ENCODE measurements around the gene MYOZ3.

MYOZ3 gene

DNA sequence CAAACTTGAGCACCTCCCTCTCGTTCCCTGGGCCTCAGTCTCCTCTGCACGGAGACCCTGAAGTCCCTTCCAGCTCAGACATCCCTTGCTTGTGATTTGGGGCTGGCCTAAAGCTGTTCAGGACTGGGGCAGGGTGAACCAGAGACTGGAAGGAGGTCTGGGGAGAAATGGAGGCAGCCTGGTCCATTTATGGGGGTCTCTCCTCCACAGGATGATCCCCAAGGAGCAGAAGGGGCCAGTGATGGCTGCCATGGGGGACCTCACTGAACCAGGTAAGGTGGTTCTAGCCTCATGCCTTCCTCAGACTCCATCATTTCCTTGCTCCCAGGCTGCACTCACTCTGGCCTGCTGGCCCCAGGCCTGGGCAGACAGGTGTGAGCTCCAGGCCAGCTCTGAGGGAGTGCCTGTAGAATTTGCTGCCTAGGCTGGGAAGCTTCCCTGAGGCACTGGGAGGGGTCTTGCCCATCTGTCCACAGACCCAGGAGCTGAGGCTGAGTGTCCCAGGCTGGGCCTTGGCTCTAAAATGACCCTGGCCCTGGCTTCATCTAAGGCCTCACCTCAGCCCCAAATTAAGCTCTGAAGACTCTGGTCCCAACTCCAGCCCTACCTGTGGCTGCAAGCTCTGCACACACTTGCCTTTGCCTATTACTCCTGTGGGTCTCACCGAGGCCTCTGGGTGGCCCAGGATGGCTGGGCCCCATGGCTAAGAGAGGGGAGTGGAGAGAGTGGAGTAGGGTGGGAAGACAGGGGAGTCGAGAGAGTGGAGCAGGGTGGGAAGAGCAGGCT lies 1.9 kb downstream of the MYOZ3 start:
- H3K27ac ChIP-seq, result no peak overlapping the region
- TF ChIP-seq, protein P1, sequence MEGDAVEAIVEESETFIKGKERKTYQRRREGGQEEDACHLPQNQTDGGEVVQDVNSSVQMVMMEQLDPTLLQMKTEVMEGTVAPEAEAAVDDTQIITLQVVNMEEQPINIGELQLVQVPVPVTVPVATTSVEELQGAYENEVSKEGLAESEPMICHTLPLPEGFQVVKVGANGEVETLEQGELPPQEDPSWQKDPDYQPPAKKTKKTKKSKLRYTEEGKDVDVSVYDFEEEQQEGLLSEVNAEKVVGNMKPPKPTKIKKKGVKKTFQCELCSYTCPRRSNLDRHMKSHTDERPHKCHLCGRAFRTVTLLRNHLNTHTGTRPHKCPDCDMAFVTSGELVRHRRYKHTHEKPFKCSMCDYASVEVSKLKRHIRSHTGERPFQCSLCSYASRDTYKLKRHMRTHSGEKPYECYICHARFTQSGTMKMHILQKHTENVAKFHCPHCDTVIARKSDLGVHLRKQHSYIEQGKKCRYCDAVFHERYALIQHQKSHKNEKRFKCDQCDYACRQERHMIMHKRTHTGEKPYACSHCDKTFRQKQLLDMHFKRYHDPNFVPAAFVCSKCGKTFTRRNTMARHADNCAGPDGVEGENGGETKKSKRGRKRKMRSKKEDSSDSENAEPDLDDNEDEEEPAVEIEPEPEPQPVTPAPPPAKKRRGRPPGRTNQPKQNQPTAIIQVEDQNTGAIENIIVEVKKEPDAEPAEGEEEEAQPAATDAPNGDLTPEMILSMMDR (IDR thresholded peaks at IDR 0.05), result no peak
- TF ChIP-seq ZFX (IDR thresholded peaks at IDR 0.05; ENCODE audit: borderline replicate concordance), result no peak

DNA sequence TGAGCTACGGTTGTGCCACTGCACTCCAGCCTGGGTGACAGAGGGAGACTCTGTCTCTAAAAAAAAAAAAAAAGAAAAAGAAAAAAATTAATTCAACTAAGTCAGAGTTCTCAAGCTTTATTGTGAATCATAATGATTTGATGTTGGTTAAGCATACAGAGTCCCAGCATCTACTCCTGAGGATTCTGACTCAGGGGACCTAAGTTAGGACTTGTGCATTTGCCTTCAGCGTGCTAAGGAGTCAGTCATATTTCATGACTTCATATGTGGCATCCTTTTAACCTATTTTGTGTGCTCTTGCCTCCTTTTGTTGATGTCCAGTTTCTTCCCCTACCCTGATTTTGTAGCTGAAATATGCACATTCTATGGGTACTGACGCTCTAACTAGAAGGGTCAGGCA lies 2.9 kb downstream of the MYOZ3 start:
- no peak for TF ChIP-seq ZFX (IDR thresholded peaks at IDR 0.05; ENCODE audit: borderline replicate concordance)
- TF ChIP-seq, protein P1 (IDR thresholded peaks at IDR 0.05), result no peak
- no peak overlapping the region for H3K27ac ChIP-seq

DNA sequence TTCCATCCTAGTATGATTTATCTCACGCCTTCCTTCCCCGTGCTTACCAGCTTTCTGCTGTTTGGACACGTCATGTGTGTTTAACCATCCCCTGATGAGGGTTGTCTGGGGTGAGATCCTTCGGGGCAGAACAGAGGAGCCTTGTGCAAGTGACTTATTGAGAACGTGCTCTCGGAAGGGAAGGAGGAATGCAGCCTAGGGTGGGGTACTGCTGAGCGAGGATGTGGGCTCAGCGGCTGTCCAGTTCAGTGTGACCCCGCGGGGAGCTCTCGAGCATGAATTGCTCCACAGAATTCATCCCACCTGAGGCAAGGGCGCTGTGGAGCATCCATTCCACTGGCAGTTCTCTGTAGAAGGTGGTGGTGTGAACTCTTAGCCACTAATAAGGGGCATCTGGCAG lies 4.0 kb downstream of the MYOZ3 start:
- H3K27ac ChIP-seq, result no peak overlapping the region
- TF ChIP-seq, protein P1 (IDR thresholded peaks at IDR 0.05), result no peak
- TF ChIP-seq ZFX (IDR thresholded peaks at IDR 0.05; ENCODE audit: borderline replicate concordance), result no peak

DNA sequence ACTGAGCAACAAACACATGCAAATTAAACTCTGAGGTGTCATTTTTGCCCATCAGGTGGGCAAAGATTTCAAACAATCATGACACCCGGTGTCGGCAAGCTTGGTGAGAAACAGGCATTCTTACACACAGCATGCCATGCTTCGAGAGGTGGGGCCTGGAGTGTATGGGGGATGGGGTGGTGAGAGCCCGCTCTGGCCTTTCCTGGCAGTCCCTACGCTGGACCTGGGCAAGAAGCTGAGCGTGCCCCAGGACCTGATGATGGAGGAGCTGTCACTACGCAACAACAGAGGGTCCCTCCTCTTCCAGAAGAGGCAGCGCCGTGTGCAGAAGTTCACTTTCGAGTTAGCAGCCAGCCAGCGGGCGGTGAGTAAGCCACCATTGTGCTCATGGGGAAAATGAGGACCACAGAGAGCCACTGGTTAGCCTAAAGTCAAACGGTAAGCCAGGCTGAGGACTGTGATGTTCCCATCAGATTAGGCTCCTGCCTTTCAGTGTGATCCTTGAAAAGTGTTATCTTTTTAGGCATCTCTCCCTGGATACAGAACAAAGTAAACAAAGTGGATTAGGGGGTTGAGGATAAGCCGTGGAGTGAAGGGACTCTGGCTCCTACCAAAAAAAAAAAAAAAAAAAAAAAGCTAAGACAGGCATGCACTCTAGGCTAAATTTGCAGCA lies 9.4 kb downstream of the MYOZ3 start:
- no peak overlapping the region for H3K27ac ChIP-seq
- TF ChIP-seq, protein P1 (IDR thresholded peaks at IDR 0.05), result no peak
- no peak for TF ChIP-seq ZFX (IDR thresholded peaks at IDR 0.05; ENCODE audit: borderline replicate concordance)

DNA sequence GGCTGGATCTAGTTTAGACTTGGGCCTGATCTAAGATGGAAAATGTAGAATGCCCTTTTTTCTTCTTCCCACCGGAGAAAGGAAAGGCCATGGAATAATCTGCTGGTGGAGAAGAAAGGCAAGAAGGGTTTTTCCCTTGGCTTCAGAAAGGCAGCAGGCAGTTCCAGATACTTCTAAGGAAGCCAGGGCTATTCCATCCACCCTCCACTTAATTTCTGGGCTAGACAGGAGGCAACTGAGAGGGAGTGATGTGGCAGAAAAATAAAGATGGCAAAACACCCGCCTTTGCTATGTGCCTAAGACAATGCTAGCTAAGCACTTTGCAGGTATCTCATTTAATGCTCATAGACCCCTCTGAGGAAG lies 9.9 kb downstream of the MYOZ3 start:
- H3K27ac ChIP-seq, result no peak overlapping the region
- no peak for TF ChIP-seq ZFX (IDR thresholded peaks at IDR 0.05; ENCODE audit: borderline replicate concordance)
- TF ChIP-seq, protein P1 (IDR thresholded peaks at IDR 0.05), result no peak

DNA sequence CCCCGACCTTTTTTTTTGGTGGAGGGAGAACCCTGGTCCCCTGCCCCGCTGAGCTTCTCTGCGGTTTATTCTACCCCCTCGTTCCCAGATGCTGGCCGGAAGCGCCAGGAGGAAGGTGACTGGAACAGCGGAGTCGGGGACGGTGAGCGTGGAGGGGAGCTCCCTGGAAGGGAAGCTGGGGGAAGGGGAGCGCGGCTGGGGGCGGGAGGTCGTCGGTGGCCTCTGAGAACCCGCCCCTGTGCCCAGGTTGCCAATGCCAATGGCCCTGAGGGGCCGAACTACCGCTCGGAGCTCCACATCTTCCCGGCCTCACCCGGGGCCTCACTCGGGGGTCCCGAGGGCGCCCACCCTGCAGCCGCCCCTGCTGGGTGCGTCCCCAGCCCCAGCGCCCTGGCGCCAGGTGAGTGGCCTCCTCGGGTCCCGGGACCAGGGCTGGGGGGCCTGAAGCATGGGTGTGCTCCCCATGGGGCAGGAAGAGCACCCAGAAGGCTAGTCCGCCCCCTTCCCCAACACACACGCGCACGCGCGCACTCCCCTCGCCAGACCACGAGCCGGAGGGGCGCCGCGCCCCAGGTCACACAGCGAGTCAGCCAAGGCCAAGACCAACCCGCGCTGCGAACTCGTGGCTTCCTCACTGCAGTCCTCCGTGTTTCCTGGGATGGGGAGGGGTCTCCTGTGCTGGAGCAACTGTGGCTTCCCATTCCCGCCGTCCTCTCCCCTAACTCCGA lies 10.6 kb downstream of the MYOZ3 start:
- no peak for TF ChIP-seq ZFX (IDR thresholded peaks at IDR 0.05; ENCODE audit: borderline replicate concordance)
- TF ChIP-seq, protein P1 (IDR thresholded peaks at IDR 0.05), result no peak
- H3K27ac ChIP-seq, result no peak overlapping the region

Data from 22Rv1 (cell line).